GM18502 (cell line): ENCODE results near the gene SLC43A1.
A peak's percentile ranks its signal among the peaks of the same experiment; 100 is the strongest.
"Not testable (repeated sequence)": the region's sequence is repeated elsewhere in the genome, so short reads cannot be mapped to it uniquely, and the experiment has no call there.

ENCODE experiments used
- ATAC-seq: cut with Tn5 transposase; IDR thresholded peaks from one replicate; pipeline ENCODE4 v1.9.1; 2021; ENCODE audit warnings: mild to moderate bottlenecking; ENCODE audit not compliant: unreplicated experiment, poor library complexity

SLC43A1 gene

DNA sequence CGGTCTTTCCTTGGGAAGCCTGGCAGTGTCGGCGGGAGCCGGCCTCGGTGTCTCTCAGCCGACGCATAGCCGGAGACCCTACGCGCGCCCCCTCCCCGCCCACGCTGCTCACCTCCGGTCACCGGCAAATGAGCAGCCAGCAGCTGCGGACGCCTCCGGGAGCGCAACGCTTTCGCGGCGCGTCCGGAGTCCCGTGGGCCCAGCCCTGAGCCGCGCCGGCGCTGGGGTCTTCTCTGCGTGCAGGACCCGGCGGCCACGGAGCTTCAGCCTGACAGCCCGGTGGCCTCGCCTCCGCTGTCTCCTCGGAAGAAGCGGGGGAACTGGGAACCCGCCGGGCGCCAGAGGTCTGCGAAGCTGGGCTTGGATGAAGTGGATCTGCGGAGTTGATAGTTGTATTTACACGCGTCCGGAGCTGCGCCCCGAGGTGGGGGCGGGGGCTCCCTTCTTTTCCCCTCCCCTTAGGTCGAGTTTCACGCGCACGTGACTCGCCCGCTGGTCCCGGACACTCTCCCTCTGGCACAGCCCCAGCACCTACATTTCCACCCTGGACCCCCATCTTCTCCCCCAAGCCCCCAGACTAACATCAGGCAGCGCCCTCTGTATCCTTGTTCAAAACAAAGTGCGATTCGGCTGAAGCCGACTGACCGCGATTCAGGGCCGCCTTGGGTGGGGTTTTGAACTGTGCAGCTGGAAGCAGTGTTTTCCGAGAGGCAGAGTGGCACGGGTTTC, at the start of gene SLC43A1:
Gene SLC43A1 (minus strand): TSS at position 371 of the 729 bp plus-strand sequence. CDS start 1,591 bp downstream, outside the sequence.
- peak; percentile 62 for ATAC-seq

DNA sequence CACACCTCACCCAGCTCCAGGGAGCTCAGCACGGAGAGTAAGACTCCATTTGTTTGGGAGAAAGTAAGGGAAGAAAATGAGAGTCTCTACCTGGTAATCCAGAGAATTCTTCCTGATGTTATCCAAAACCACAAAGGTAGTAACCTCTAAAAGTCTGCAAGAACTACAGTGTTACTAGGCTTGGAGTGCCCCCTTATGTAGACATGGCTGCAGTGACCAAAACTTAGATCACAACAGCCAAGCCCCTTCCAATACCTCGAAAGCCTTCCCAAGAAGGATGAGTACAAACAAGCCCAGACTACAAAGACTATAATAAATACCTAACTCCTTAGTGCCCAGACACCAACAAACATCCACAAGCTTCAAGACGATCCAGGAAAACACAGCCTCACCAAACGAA, 47.1 kb upstream of the SLC43A1 start:
- no peak for ATAC-seq

DNA sequence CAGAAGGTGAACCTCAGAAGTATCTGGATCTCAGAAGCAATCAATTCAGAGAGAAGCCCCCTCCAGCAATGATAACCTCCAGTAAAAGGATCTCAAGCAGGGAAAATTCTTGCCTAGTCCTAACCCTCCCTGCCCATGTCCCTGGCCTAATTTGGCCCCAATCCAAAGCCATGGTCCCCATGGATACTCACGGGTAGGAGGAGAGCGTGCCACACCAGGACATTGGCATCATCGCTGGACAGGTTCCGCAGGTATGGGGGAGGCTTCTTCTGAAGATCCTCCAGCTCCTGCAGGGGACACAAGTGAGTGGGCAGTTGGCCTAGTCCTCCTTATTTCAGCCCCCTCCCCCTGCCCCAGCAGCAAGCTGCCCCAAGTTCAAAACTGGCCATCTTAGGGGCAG, 44.6 kb upstream of the SLC43A1 start:
- no peak for ATAC-seq

DNA sequence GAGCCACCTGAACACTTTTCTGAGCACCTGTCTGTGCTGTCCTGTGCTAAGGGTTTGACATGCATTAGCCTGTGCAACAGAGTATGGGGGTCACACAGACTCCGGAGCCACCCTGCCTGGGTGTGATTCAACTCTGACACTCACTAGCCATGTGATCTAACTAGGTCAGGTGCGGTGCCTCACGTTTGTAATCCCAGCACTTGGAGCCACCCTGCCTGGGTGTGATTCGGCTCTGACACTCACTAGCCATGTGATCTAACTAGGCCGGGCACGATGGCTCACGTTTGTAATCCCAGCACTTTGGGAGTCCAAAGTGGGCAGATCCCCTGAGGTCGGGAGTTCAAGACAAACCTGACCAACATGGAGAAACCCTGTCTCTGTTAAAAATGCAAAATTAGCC, 40.5 kb upstream of the SLC43A1 start:
- no peak for ATAC-seq

DNA sequence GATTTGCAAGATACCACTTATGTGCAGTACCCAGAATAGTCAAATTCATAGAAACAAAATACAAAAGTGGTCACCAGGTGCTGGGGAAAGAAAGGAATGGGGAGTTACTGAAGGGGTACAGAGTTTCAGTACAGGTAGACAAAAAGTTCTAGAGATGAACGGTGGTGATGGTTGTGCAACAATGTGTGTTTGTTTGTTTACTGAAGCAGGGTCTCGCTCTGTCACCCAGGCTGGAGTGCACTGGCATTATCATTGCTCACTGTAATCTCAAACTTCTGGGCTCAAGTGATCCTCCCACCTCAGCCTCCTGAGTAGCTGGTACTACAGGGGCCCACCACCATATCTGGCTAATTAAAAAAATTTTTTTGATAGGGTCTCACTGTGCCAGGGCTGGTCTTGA, 39.9 kb upstream of the SLC43A1 start:
- no peak for ATAC-seq

DNA sequence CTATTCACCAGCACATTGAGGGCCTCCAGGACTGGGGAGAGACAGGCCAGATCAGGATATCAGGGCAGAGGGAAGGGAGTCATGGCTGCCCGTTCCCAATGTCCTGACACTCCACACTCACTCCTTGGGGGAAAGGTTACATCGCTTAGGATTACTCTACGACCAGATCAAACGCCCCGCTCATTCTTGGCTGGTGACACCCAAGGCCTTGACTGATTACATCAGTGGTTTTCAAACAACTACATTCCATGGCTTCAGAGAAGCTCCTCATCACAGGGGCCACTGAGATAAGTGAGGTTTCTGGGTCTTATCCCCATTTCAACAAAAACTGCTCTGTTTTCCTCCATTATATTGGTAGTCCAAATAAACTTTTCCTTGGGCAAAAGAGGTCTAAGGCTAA, 37.0 kb upstream of the SLC43A1 start:
- no peak for ATAC-seq

DNA sequence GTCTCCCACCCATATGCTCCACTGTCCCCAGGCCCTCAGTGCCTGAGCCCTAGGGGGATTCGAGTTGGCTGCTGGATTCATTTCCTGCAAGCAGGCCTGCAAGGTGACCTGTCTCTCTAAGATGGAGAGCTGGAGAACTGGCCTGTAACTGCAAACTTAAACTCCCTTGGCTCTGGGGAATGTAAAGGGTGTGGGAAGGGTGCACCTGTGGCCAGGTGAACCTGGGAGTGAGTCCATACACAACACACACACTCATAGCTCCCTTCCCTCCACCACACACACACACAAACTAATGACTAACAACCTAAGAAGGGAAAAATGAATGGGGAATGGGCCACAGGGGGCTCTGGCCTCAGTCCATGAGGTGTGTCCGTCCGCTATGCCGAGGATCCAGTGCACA, 36.4 kb upstream of the SLC43A1 start:
- no peak for ATAC-seq

DNA sequence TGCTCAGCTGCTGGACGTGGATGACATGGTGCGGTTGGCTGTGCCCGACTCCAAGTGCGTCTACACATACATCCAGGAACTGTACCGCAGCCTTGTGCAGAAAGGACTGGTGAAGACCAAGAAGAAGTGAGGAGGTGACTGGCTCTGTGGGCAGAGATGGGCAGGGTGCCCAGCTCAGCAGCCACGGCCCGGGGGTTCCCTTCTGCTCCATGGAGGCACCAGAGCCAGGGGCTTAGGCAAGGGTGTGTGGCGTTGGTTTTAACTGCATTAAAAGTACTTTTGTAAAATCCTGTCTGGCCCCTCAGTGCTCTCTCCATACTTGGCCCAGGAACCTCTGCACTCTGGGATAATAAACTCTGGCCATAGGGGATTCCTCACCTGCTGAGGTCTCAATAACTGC, 34.5 kb upstream of the SLC43A1 start:
- ATAC-seq: no peak

DNA sequence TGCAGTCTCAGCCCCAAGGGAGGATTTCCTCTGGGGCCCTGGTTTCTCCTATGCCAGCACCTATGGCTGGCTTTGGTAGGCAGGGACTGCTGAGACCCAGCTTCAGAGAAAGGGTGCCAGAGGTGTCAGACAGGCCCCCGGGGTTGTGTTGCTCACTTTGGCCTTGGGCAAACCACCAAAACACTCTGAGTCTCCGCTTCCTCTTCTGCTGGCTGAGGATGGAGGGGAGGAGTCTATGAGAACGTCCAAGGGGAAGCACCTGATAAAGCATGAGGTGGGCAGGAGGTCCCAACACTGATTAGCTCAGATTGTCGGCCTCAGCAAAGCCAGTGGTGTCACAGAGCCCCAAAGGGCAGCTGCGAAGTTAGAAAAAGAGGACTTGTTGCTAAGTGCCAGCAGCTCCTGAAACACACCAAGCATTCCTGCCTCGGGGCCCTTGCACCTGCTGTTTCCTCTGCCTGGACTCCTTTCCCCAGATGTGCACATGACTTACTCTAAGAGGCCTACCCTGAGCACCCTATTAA, 32.4 kb upstream of the SLC43A1 start:
- peak; percentile 93 for ATAC-seq

DNA sequence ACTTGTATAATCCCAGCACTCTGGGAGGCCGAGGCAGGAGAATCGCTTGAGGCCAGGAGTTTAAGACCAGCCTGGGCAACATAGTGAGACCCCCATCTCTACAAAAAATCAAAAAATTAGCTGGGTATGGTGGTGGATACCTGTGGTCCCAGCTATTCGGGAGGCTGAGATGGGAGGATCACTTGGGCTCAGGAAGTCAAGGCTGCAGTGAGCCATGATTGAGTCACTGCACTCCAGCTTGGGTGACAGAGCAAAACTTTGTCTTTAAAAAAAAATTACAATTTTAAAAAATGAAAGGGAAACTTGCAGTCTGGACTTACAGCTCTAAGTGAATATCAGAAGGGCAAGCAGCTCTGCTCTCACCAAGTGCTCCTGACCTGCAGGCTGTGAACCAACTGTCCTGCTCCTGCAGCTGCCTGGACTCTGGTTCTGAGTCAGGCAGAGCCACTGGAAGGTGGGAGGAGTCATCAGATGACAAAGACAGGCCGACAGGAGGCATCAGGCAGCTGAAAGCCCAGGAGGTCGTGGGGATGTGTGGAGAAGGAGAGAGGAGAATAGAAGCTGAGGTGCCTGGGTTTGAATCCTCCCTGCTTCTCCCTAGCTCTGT, 31.5 kb upstream of the SLC43A1 start:
- peak; percentile 66 for ATAC-seq

DNA sequence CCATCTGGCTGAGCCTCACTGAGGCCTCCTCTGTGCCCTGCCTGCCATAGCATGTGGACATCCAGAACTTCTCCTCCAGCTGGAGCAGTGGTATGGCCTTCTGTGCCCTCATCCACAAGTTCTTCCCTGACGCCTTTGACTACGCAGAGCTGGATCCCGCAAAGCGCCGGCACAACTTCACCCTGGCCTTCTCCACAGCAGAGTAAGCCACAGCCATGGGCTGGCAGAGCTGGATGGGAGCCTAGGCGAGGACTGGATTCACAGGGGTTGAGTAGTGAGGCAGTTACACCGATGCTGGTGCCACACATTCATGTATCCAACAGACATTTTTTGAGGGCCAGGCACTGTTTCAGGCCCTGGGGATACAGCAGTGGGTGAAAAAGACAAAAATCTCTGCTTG, 30.9 kb upstream of the SLC43A1 start:
- ATAC-seq: no peak

DNA sequence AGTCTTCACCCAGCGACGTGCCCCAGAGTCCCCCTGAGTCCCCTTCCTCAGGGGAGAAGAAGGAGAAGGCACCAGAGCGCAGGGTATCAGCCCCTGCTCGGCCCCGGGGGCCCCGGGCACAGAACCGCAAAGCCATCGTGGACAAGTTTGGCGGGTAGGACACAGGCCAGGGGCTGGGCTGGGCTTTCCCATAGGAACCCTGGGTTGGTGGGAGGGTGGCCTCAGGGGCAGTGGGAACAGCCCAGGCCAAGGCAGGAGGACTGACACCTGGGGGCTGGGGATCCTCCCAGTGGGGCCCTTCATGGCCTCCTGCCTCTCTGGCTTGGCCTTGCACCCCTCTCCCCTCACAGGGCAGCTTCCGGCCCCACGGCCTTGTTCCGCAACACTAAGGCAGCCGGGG, 30.4 kb upstream of the SLC43A1 start:
- ATAC-seq: no peak

DNA sequence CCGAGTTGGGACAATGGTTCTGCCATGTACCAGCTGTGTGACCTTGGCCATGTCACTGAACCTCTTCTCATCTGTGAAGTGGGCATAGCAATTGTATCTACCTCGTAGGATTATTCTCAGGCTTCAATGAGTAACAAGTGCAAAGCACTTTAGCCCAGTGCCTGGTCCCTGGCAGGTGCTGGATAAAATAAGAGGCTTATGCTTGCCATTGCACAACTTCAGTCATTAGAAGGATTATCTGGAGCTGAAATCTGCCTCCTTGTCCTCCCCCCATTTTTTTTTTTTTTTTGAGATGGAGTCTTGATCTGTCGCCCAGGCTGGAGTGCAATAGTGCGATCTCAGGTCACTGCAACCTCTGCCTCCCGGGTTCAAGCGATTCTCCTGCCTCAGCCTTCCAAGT, 29.1 kb upstream of the SLC43A1 start:
- no peak for ATAC-seq

DNA sequence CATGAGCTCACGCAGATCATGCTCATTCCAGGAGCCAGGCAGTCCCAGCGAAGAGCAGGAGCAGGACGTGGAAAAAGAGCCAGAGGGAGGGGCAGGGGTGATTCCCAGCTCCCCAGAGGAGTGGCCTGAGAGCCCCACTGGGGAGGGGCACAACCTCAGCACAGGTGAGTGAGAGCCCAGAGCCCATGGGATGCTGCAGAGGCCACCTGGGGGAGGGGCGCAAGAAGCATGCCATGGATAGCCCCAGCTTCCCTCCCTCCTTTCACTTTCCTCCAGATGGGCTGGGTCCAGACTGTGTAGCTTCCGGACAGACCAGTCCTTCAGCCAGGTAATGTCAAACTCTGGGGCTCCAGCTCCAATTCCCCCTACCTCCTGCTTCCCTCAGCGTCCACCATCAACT, 28.1 kb upstream of the SLC43A1 start:
- no peak for ATAC-seq

DNA sequence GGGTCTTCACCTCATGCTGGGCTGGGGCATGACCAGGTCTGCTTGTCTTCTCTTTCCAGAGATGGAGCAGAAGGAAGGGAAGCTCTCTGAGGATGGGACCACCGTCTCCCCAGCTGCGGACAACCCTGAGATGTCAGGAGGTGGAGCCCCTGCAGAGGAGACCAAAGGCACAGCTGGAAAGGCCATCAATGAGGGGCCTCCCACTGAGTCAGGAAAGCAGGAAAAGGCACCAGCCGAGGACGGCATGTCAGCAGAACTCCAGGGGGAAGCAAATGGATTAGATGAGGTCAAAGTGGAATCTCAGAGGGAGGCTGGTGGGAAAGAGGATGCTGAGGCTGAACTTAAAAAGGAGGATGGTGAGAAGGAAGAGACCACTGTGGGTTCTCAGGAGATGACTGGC, 27.1 kb upstream of the SLC43A1 start:
- no peak for ATAC-seq

DNA sequence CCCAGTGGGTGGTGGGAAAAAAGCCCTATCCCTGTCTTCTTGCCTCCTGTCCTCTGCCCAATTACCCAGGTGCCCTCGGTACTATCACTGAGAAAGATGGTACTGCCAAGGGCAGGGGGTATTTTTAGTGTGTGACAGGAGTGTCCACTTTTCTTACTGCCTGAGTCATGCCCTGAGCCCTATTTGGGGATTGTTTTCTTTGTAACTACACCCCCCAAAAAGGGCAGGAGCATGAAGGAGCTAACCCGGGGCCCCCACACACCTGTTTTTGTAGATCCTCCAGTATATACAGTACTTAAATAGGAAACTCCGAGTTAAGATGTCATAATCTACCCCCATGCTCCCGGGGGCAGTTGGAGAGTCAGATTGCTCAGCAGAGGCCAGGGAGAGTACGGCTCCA, 25.7 kb upstream of the SLC43A1 start:
- ATAC-seq: no peak

DNA sequence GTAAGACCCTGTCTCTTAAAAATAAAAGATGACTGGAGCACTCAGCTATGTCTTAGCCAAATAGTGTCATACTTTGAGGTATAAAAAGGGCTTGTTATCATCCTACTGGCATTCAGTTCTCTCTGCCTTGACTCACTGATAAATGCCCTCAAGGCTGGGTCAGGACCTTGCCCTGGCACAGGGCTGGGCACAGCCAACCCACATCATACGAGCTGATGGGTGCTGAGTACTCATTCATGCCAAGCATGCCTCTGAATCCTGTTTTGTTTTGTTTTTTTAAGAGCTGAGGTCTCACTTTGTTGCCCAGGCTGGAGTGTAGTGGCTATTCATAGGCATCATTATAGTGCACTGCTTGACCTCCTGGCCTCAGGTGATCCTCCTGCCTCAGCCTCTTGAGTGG, 23.8 kb upstream of the SLC43A1 start:
- ATAC-seq: no peak

DNA sequence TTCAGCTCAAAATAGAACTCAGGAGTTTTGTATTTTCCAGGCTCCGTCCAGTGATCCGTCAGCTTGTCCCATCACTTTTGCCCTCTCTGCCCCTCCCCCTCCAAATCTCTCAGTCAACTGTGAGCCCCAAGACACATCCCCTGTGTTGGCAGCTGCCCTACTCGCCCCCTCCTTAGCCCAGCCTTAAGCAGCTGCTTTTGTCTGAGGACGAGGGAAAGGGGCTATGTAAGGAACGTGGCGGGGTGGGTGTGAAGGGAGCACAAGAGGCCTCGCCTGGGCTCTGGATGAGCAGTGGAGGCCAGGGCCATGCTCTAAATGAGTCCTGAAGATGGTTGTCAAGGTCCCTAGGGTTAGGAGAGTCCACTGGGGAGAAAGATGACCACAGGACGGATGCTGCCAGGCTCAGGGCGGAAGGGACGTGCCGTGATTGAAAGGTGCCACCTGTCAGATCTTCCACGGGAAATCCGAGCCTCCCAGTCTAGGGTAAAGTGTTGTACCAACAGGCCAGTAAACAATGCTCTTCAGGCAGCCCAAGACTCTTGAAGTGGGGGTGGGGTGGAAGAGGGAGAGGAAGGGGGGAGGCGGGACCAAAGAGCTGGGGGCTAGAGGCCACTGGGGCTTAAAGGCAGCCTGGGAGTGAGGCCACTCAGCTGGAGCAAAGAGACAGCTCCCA, 21.6 kb upstream of the SLC43A1 start, which contains the start of gene SMTNL1:
Gene SMTNL1 (plus strand): TSS at position 649 of the 673 bp plus-strand sequence. CDS start 5,048 bp downstream, outside the sequence.
- no peak for ATAC-seq

DNA sequence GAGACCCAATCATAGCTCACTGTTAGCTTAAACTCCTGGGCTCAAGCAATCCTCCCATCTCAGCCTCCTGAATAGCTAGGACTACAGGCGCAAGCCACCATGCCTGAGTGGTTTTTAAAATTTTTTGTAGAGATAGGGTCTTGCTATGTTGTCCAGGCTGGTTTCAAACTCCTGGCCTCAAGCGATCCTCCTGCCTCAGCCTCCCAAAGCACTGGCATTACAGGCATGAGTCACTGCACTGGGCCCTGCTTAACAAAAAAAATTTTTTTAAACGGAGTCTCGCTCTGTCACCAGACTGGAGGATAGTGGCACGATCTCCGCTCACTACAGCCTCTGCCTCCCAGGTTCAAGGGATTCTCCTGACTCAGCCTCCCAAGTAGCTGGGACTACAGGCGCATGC, 18.9 kb upstream of the SLC43A1 start:
- ATAC-seq: not testable (repeated sequence)

DNA sequence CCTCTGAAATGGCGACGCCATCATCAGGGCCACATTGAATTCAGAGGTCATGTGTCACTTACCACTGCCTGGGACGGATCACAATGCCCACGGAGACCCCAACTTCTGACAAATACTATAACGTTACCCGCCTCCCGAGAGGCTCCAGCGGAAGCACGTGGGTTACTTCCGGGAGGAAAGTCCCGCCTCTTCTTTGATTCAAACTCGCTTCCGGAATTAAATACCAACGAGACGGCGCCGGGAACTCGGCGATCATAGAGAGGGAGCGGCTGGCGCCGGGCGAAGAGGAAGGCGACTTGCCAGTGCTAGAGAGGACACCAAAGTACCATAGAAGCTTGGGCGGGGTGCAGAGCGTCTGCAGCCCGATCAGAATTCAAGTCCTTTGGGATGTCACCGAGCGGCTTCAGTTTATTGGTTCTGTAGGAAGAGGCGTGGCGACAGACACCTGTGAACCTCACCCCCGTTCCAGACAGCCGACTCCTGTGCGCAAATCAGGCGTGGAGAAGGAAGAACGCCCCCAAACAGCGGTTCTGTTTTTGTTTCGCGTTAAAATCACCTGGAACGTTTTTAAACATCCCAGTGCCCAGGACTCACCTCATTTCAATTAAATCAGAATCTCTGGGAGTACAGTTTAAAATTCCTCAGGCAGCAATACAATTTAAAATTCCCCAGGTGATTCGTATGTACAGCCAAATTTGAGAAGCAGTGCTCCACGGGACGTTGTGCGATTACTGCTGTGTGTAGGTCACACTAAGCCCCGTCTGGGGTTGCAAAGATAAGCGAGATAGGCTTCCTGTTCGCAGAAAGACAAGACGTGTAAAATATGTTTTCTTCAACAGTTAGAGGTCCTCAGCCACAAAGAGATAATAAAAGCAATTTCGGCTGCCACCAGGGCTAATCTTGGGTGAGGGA, 15.3 kb upstream of the SLC43A1 start, which contains the start of gene TIMM10:
Gene TIMM10 (minus strand): TSS at position 159 of the 912 bp plus-strand sequence. CDS start 565 bp downstream, outside the sequence.
- ATAC-seq: peak; percentile 99
